CD4-positive, alpha-beta T cell (primary cell): ENCODE measurements around the gene CETP. TPM values are rescaled to one million over a fixed set of nuclear protein-coding genes. Genes with fewer than 3 reads are reported as not detected.
"Not testable (repeated sequence)": the region's sequence is repeated elsewhere in the genome, so short reads cannot be mapped to it uniquely, and the experiment has no call there.

Experiments
- ATAC-seq: fragments of 200-7000 bp; cut with Tn5 transposase; one replicate; pipeline ENCODE4 v1.10.0; 2022; ENCODE audit warnings: mild to moderate bottlenecking; ENCODE audit not compliant: poor library complexity
- CTCF ChIA-PET: fragments of 350-600 bp; sonication (Branson Sonifier 250); formaldehyde crosslinking; loops from one replicate; lab custom pipeline; 2021; ENCODE audit warnings: antibody characterized with exemption, inconsistent platforms; lab: Charles Lee
- POLR2A ChIA-PET: fragments of 350-600 bp; sonication (Branson Sonifier 250); formaldehyde crosslinking; loops from one replicate; lab custom pipeline; 2021; ENCODE audit warnings: antibody characterized with exemption, inconsistent platforms; lab: Charles Lee
- DNase-seq, 14 experiments: peaks; one replicate each; pipeline ENCODE4 v3.0.0-alpha.2; 2013 to 2020; ENCODE audit warnings: mixed read lengths in 2 of 14
- H3K27ac ChIP-seq, 2 donors: one replicate each; pipeline versions ENCODE4 v1.5.1 to v1.7.0; 2013; ENCODE audit warnings: low read length in 2 of 2, low read depth in 1 of 2, mild to moderate bottlenecking in 1 of 2
- H3K27me3 ChIP-seq, 2 experiments: 1 replicate in 1 of 2; 2 replicates in 1 of 2; pipeline versions ENCODE4 v1.6.1 to v1.7.0; 2013; ENCODE audit warnings: low read length in 2 of 2, control low read depth in 1 of 2, mild to moderate bottlenecking in 1 of 2, moderate library complexity in 1 of 2; ENCODE audit not compliant: insufficient read depth in 2 of 2, control insufficient read depth in 1 of 2
- H3K36me3 ChIP-seq: one replicate; pipeline ENCODE4 v1.6.1; 2013; ENCODE audit warnings: low read length, control low read depth; ENCODE audit not compliant: insufficient read depth
- H3K4me1 ChIP-seq: one replicate; pipeline ENCODE4 v1.6.1; 2013; ENCODE audit warnings: low read length, control low read depth; ENCODE audit not compliant: insufficient read depth
- H3K4me3 ChIP-seq: one replicate; pipeline ENCODE4 v1.5.1; 2013; ENCODE audit warnings: mild to moderate bottlenecking, low read length, moderate library complexity
- H3K9me3 ChIP-seq, 2 experiments: 1 replicate in 1 of 2; 2 replicates in 1 of 2; pipeline versions ENCODE4 v1.6.1 to v1.7.0; 2013; ENCODE audit warnings: low read length in 2 of 2, mild to moderate bottlenecking in 2 of 2, control low read depth in 1 of 2, moderate library complexity in 1 of 2; ENCODE audit not compliant: control insufficient read depth in 1 of 2, insufficient read depth in 1 of 2
- H3K27ac Mint-ChIP-seq: one replicate; pipeline ENCODE4 v1.8.0; 2020; ENCODE audit warnings: mixed read lengths
- H3K27me3 Mint-ChIP-seq: one replicate; pipeline ENCODE4 v1.8.0; 2021; ENCODE audit warnings: mixed read lengths
- H3K36me3 Mint-ChIP-seq: one replicate; pipeline ENCODE4 v1.8.0; 2021; ENCODE audit warnings: low read depth, mixed read lengths
- H3K4me1 Mint-ChIP-seq: one replicate; pipeline ENCODE4 v1.8.0; 2021; ENCODE audit warnings: low read depth, mixed read lengths
- H3K4me3 Mint-ChIP-seq: one replicate; pipeline ENCODE4 v1.8.0; 2020; ENCODE audit warnings: mild to moderate bottlenecking, mixed read lengths
- H3K9me3 Mint-ChIP-seq: one replicate; pipeline ENCODE4 v1.8.0; 2020; ENCODE audit warnings: mixed read lengths
- intact Hi-C, 2 experiments: fragments of 100-400 bp; cut with DNase I in 1 of 2; cut with micrococcal nuclease in 1 of 2; formaldehyde crosslinking; loops; one replicate each; pipeline versions ENCODE4 v1.15.1 to v1.9.0; 2023 to 2025; cut with DNase I, micrococcal nuclease
- total RNA-seq, 174 experiments: library from RNA in 2 of 174; stranded (reverse) in 2 of 174; gene quantifications; one replicate each; pipeline ENCODE4 v1.2.3 and lab custom pipeline; 2021 to 2026
- TF ChIP-seq, protein P1 (sequence below): fragments of 200-600 bp; IDR thresholded peaks from one replicate; pipeline ENCODE4 v1.8.0; 2022; ENCODE audit warnings: antibody characterized with exemption, mild to moderate bottlenecking

The CETP gene
- total RNA-seq, 2 experiments from 2014 or later: not detected

GRCh38 chr16:56932721-56933619 lies 28.8 kb upstream of the CETP start:
- Mint-ChIP-seq H3K9me3 (no peaks in the 10 kb centered on the region), H3K36me3 (peaks cover 59% of the 10 kb centered on the region), H3K4me1 (peaks cover 48% of the 10 kb centered on the region), H3K27ac (peak overlapping the region; percentile 96), H3K4me3 (peak overlapping the region; percentile 99), H3K27me3 (no peaks in the 10 kb centered on the region)
- POLR2A ChIA-PET: interaction anchor here (0.6 to 4.5 kb wide), 9 partner anchors 9 to 253 kb away, joined by 3 to 51 read pairs (median 4); partner anchors contain the start of genes NLRC5, PSME3IP1 and RSPRY1
- H3K27me3 ChIP-seq: no peaks in the 10 kb centered on the region
- intact Hi-C loops: loop anchor here (2.0 to 10.0 kb wide), 8 partner anchors 56 to 802 kb away; partner anchors contain the start of genes SLC12A3 (in 2 of the 2), ARL2BP (in 1 of the 2), KATNB1 (in 1 of the 2) and NLRC5 (in 1 of the 2)
- peak overlapping the region; percentile 81 to 85 for H3K27ac ChIP-seq
- H3K4me3 ChIP-seq: peak overlapping the region; percentile 99
- TF ChIP-seq, protein P1, sequence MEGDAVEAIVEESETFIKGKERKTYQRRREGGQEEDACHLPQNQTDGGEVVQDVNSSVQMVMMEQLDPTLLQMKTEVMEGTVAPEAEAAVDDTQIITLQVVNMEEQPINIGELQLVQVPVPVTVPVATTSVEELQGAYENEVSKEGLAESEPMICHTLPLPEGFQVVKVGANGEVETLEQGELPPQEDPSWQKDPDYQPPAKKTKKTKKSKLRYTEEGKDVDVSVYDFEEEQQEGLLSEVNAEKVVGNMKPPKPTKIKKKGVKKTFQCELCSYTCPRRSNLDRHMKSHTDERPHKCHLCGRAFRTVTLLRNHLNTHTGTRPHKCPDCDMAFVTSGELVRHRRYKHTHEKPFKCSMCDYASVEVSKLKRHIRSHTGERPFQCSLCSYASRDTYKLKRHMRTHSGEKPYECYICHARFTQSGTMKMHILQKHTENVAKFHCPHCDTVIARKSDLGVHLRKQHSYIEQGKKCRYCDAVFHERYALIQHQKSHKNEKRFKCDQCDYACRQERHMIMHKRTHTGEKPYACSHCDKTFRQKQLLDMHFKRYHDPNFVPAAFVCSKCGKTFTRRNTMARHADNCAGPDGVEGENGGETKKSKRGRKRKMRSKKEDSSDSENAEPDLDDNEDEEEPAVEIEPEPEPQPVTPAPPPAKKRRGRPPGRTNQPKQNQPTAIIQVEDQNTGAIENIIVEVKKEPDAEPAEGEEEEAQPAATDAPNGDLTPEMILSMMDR: no peak
- peaks cover 28% of the 10 kb centered on the region for H3K4me1 ChIP-seq
- peaks cover 36% of the 10 kb centered on the region for H3K36me3 ChIP-seq
- ATAC-seq: no peak
- peak in 12 of 14 experiments; percentile 5 to 72 (median 28) for DNase-seq
- H3K9me3 ChIP-seq: no peaks in the 10 kb centered on the region
- CTCF ChIA-PET: interaction anchor here (0.8 kb wide), 1 partner anchor 66 kb away, joined by 3 read pairs; no protein-coding TSS in a partner anchor

DNA sequence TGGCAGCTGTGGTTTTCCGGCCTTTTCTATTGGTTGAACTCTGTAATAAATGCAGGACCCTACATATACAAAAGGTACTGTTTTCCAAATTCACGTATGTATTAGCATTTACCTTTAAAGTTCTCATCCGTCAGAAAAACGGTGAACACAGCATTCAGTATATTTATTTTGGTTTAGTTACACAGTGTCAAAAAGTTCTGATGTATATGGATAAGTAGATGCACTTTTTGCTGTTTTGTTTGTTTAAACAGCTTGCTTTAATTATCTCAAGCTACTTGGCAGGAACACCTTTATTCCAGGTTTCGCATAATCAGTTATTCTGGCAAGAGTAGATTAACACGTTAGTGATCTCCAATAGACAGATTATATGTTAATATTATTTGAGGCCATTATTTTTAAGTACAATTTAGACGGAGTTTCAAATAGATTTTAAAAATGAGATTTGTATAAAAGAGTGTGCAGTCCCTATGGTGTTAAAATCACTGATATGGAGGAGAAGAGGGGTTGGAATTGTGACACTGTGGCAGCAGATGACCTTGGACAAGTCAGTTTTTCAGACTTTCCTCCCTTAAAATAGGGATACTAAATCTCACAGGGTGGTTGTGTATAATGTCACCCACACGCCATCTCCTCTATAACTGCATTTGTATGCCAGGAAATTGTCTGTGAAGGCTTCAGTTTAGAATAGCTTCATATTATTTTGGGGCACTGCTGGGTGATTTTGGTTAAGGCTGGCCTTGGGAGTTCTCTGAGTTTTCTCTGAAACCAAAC lies 27.7 kb upstream of the CETP start:
- ATAC-seq (no peak), DNase-seq (peak in 1 of 14 experiments; percentile 28)
- no peaks in the 10 kb centered on the region for H3K9me3 ChIP-seq
- Mint-ChIP-seq H3K4me3 (peak overlapping the region; percentile 99), H3K27me3 (no peaks in the 10 kb centered on the region), H3K9me3 (no peaks in the 10 kb centered on the region), H3K36me3 (peaks cover 70% of the 10 kb centered on the region), H3K4me1 (peaks cover 58% of the 10 kb centered on the region), H3K27ac (peak overlapping the region; percentile 96)
- H3K27ac ChIP-seq: no peak overlapping the region
- TF ChIP-seq, protein P1: no peak
- H3K27me3 ChIP-seq: no peaks in the 10 kb centered on the region
- ChIA-PET CTCF (interaction anchor here (0.8 kb wide), 1 partner anchor 67 kb away, joined by 3 read pairs; no protein-coding TSS in a partner anchor), POLR2A (interaction anchor here (0.6 to 4.5 kb wide), 6 partner anchors 10 to 159 kb away, joined by 3 to 51 read pairs (median 4); partner anchors contain the start of gene NLRC5)
- H3K4me3 ChIP-seq: peak overlapping the region; percentile 99
- H3K4me1 ChIP-seq: peaks cover 38% of the 10 kb centered on the region
- intact Hi-C loops: loop anchor here (2.0 to 10.0 kb wide), 8 partner anchors 55 to 801 kb away; partner anchors contain the start of genes SLC12A3 (in 2 of the 2), ARL2BP (in 1 of the 2), KATNB1 (in 1 of the 2) and NLRC5 (in 1 of the 2)
- H3K36me3 ChIP-seq: peaks cover 44% of the 10 kb centered on the region

DNA sequence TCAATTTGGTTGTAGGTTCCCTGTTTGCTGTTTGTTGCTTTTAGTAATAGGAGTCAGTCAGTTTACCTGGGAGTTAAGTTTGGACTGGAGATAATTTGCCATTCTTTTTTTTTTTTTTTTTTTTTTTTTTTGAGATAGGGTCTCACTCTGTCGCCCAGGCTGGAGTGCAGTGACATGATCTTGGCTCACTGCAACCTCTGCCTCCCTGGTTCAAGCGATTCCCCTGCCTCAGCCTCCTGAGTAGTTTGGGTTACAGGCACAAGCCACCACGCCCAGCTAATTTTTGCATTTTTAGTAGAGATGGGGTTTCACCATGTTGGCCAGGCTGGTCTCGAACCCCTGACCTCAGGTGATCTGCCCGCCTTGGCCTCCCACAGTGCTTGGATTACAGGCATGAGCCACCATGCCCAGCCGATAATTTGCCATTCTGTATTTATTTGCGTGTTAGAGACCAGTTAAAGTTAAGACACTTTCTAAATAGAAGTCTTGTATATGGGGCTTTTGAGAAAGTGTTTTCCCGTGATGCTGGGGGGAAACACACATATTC lies 27.1 kb upstream of the CETP start:
- peaks cover 65% of the 10 kb centered on the region for H3K4me1 Mint-ChIP-seq
- H3K4me1 ChIP-seq: peaks cover 44% of the 10 kb centered on the region
- H3K27me3 Mint-ChIP-seq, DNase-seq, ATAC-seq, H3K9me3 ChIP-seq, H3K27ac ChIP-seq, CTCF ChIA-PET, H3K9me3 Mint-ChIP-seq, H3K27me3 ChIP-seq: not testable (repeated sequence)
- POLR2A ChIA-PET: interaction anchor here (4.2 to 4.5 kb wide), 2 partner anchors 10 to 54 kb away, joined by 31 to 51 read pairs; partner anchors contain the start of gene NLRC5
- peak overlapping the region; percentile 96 for H3K27ac Mint-ChIP-seq
- peak overlapping the region; percentile 99 for H3K4me3 ChIP-seq
- intact Hi-C loops: loop anchor here (5.0 to 10.0 kb wide), 7 partner anchors 58 to 800 kb away; partner anchors contain the start of genes SLC12A3 (in 2 of the 2), ARL2BP (in 1 of the 2), KATNB1 (in 1 of the 2) and POLR2C (in 1 of the 2)
- peak overlapping the region; percentile 99 for H3K4me3 Mint-ChIP-seq
- H3K36me3 ChIP-seq: peaks cover 50% of the 10 kb centered on the region
- H3K36me3 Mint-ChIP-seq: peaks cover 76% of the 10 kb centered on the region
